Ishikawa (cell line): Measurements from ENCODE around the gene STRIP1.

Source experiments
- CEBPB ChIP-seq: IDR thresholded peaks from 2 replicates; pipeline ENCODE4 v1.6.1; 2012
- CREB1 ChIP-seq: IDR thresholded peaks from 2 replicates; pipeline ENCODE4 v1.6.1; 2012; ENCODE audit warnings: low read depth
- EP300 ChIP-seq: IDR thresholded peaks from 2 replicates; pipeline ENCODE4 v1.6.1; 2012; ENCODE audit warnings: borderline replicate concordance
- MAX ChIP-seq: IDR thresholded peaks from 2 replicates; pipeline ENCODE4 v1.6.1; 2012
- RAD21 ChIP-seq: IDR thresholded peaks from 2 replicates; pipeline ENCODE4 v1.6.1; 2012; ENCODE audit warnings: low read depth
- REST ChIP-seq: IDR thresholded peaks from 2 replicates; pipeline ENCODE4 v1.6.1; 2012; ENCODE audit warnings: low read depth, mild to moderate bottlenecking
- TEAD4 ChIP-seq: IDR thresholded peaks from 2 replicates; pipeline ENCODE4 v1.6.1; 2012
- YY1 ChIP-seq: IDR thresholded peaks from 2 replicates; pipeline ENCODE4 v1.6.1; 2012; ENCODE audit warnings: low read depth

GRCh38 chr1:110069404-110070281 is 35.2 kb downstream of the STRIP1 start:
- TF ChIP-seq YY1, result no peak
- no peak for TF ChIP-seq CREB1
- TF ChIP-seq CEBPB, result no peak
- TF ChIP-seq MAX, result no peak
- no peak for TF ChIP-seq TEAD4
- no peak for TF ChIP-seq EP300
- TF ChIP-seq RAD21, result no peak
- no peak for TF ChIP-seq REST
